HepG2 (cell line): ENCODE results near the gene CASZ1.

Source experiments
- POLR2AphosphoS2 ChIP-seq: IDR thresholded peaks from 2 replicates; pipeline ENCODE4 v1.6.1; 2011; ENCODE audit warnings: low read depth, low read length, improper control_type of control experiment
- RFX5 ChIP-seq: IDR thresholded peaks from 2 replicates; pipeline ENCODE4 v1.6.1; 2011; ENCODE audit warnings: low read depth, low read length, improper control_type of control experiment
- TEAD2 ChIP-seq: sonication (generic); formaldehyde crosslinking; IDR thresholded peaks from 2 replicates; pipeline ENCODE4 v1.9.0; 2021; ENCODE audit warnings: missing genetic modification reagents
- TF ChIP-seq, protein P1 (sequence below): sonication (generic); formaldehyde crosslinking; IDR thresholded peaks from 2 replicates; pipeline ENCODE4 v1.9.0; 2022; ENCODE audit warnings: missing genetic modification reagents, mild to moderate bottlenecking, borderline replicate concordance
- TF ChIP-seq, protein P2 (sequence below): sonication (generic); formaldehyde crosslinking; IDR thresholded peaks from 2 replicates; pipeline ENCODE4 v1.5.0; 2020; ENCODE audit warnings: missing genetic modification reagents
- TF ChIP-seq, protein P3 (sequence below): sonication (generic); formaldehyde crosslinking; IDR thresholded peaks from 2 replicates; pipeline ENCODE4 v1.5.0; 2020; ENCODE audit warnings: mild to moderate bottlenecking, missing genetic modification reagents

DNA sequence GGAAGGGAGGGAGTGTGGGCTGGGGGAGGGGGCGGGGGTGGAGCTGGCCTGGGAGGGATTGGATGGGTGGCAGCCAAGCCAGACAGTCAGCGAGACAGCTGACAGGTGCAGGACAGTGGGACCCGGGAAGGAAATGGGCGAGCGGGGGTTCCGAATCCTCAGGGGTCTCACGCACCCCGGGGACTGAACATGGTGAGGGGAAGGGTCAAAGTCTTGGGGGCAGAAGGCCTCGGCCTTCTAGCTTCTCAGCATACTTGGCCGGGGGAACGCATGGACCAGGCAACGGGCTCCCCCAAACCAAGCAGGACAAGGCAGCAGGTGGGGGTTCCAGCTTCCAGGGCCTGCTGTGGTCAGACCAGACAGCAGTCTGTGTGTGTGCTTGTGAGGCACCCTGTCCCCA, 23.1 kb downstream of the CASZ1 start:
- TF ChIP-seq RFX5 (no peak), POLR2AphosphoS2 (no peak), TEAD2 (CRISPR knock-in tag) (no peak)
- TF ChIP-seq, protein P1, sequence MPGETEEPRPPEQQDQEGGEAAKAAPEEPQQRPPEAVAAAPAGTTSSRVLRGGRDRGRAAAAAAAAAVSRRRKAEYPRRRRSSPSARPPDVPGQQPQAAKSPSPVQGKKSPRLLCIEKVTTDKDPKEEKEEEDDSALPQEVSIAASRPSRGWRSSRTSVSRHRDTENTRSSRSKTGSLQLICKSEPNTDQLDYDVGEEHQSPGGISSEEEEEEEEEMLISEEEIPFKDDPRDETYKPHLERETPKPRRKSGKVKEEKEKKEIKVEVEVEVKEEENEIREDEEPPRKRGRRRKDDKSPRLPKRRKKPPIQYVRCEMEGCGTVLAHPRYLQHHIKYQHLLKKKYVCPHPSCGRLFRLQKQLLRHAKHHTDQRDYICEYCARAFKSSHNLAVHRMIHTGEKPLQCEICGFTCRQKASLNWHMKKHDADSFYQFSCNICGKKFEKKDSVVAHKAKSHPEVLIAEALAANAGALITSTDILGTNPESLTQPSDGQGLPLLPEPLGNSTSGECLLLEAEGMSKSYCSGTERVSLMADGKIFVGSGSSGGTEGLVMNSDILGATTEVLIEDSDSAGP (CRISPR knock-in tag), result no peak
- TF ChIP-seq, protein P2, sequence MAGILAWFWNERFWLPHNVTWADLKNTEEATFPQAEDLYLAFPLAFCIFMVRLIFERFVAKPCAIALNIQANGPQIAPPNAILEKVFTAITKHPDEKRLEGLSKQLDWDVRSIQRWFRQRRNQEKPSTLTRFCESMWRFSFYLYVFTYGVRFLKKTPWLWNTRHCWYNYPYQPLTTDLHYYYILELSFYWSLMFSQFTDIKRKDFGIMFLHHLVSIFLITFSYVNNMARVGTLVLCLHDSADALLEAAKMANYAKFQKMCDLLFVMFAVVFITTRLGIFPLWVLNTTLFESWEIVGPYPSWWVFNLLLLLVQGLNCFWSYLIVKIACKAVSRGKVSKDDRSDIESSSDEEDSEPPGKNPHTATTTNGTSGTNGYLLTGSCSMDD (CRISPR knock-in tag), result no peak
- TF ChIP-seq, protein P3, sequence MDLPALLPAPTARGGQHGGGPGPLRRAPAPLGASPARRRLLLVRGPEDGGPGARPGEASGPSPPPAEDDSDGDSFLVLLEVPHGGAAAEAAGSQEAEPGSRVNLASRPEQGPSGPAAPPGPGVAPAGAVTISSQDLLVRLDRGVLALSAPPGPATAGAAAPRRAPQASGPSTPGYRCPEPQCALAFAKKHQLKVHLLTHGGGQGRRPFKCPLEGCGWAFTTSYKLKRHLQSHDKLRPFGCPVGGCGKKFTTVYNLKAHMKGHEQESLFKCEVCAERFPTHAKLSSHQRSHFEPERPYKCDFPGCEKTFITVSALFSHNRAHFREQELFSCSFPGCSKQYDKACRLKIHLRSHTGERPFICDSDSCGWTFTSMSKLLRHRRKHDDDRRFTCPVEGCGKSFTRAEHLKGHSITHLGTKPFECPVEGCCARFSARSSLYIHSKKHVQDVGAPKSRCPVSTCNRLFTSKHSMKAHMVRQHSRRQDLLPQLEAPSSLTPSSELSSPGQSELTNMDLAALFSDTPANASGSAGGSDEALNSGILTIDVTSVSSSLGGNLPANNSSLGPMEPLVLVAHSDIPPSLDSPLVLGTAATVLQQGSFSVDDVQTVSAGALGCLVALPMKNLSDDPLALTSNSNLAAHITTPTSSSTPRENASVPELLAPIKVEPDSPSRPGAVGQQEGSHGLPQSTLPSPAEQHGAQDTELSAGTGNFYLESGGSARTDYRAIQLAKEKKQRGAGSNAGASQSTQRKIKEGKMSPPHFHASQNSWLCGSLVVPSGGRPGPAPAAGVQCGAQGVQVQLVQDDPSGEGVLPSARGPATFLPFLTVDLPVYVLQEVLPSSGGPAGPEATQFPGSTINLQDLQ, result no peak
